Left ventricle myocardium inferior (tissue), 1 donor: ENCODE results near the gene ATAD2B. TPM values are rescaled to one million over a fixed set of nuclear protein-coding genes. Genes with fewer than 3 reads are reported as not detected.
A peak's percentile ranks its signal among the peaks of the same experiment; 100 is the strongest.

Experiments used
- DNase-seq: peaks from one replicate; pipeline ENCODE4 v3.0.0-alpha.2; 2020
- H3K27ac ChIP-seq: fragments of 200-600 bp; replicated peaks from 2 replicates; pipeline ENCODE4 v1.8.0; 2021
- H3K27me3 ChIP-seq: fragments of 200-600 bp; 2 replicates; pipeline ENCODE4 v1.8.0; 2021; ENCODE audit warnings: low read depth
- H3K36me3 ChIP-seq: fragments of 200-600 bp; 2 replicates; pipeline ENCODE4 v1.8.0; 2021
- H3K4me1 ChIP-seq: fragments of 200-600 bp; 2 replicates; pipeline ENCODE4 v1.8.0; 2021
- H3K4me3 ChIP-seq: fragments of 200-600 bp; 2 replicates; pipeline ENCODE4 v1.8.0; 2021; ENCODE audit warnings: mild to moderate bottlenecking, moderate library complexity
- H3K9me3 ChIP-seq: fragments of 200-600 bp; replicated peaks from 2 replicates; pipeline ENCODE4 v1.8.0; 2021
- CTCF ChIP-seq: fragments of 200-600 bp; IDR thresholded peaks from 2 replicates; pipeline ENCODE4 v1.8.0; 2021; ENCODE audit warnings: antibody characterized with exemption, mild to moderate bottlenecking, borderline replicate concordance
- intact Hi-C: fragments of 100-400 bp; cut with micrococcal nuclease; formaldehyde crosslinking; loops from one replicate; pipeline ENCODE4 v1.11.0; 2022
- total RNA-seq: library from RNA; stranded (reverse); fragmentation: NEBNext Ultra II Directional; extraction: Animal tissue kit (Norgen Biotek cat#: 25700); gene quantifications from one replicate; pipeline ENCODE4 v1.2.1, GENCODE V29; 2021
- donor health status: DM: no; HTN: yes; CAD: no; lungs with severe emphysema.

ATAD2B gene
- total RNA-seq, 1 donor from 2014 or later: 7.9 TPM

GRCh38 chr2:23827287-23827686, 99.6 kb downstream of the ATAD2B start:
- intact Hi-C loops: no loop called here
- no peak for TF ChIP-seq CTCF

GRCh38 chr2:23826771-23827170, 100.2 kb downstream of the ATAD2B start:
- Histone ChIP-seq H3K4me1 (no peaks in the 10 kb centered on the region), H3K27ac (no peak overlapping the region), H3K4me3 (no peak overlapping the region), H3K36me3 (peaks cover 27% of the 10 kb centered on the region), H3K27me3 (no peaks in the 10 kb centered on the region), H3K9me3 (no peaks in the 10 kb centered on the region)
- intact Hi-C loops: no loop called here
- no peak for DNase-seq
- TF ChIP-seq CTCF: no peak

More at GRCh38 chr2:23827287-23827686, 99.6 kb downstream of the ATAD2B start:
- no peaks in the 10 kb centered on the region for H3K27me3 ChIP-seq
- no peak overlapping the region for H3K27ac ChIP-seq
- H3K9me3 ChIP-seq: no peaks in the 10 kb centered on the region
- H3K4me3 ChIP-seq: no peak overlapping the region
- H3K4me1 ChIP-seq: no peaks in the 10 kb centered on the region
- DNase-seq: no peak
- peaks cover 22% of the 10 kb centered on the region for H3K36me3 ChIP-seq

DNA sequence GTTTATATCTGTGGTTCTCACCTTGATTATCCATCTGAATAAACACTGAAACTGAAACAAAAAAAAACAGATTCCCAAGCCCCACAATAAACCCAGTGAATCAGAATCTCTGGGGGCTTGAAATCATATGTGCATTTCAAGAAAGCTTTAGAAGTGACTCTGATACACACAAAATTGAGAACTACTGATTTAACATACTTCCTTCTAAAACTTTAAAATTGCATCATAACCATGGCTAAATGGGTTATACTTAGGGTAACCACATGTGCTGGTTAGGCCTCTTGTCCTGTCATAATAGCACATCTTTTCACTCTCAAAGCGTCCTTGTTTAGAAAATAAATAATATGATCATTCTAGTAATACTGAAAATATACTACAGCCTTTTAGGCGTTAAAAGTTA, 100.9 kb downstream of the ATAD2B start:
- no peaks in the 10 kb centered on the region for H3K9me3 ChIP-seq
- H3K36me3 ChIP-seq: peaks cover 28% of the 10 kb centered on the region
- H3K4me1 ChIP-seq: no peaks in the 10 kb centered on the region
- no peak for TF ChIP-seq CTCF
- intact Hi-C loops: no loop called here
- DNase-seq: no peak
- no peak overlapping the region for H3K4me3 ChIP-seq
- H3K27me3 ChIP-seq: no peaks in the 10 kb centered on the region
- H3K27ac ChIP-seq: no peak overlapping the region

- no peaks in the 10 kb centered on the region for H3K9me3 ChIP-seq
- no peak overlapping the region for H3K27ac ChIP-seq
- DNase-seq: no peak
- intact Hi-C loops: no loop called here
- H3K36me3 ChIP-seq: peaks cover 28% of the 10 kb centered on the region
- no peak overlapping the region for H3K4me3 ChIP-seq
- peak; percentile 73 for TF ChIP-seq CTCF
- H3K4me1 ChIP-seq: no peaks in the 10 kb centered on the region
- no peaks in the 10 kb centered on the region for H3K27me3 ChIP-seq
Observed at GRCh38 chr2:23824777-23825212, 102.1 kb downstream of the ATAD2B start.

DNA sequence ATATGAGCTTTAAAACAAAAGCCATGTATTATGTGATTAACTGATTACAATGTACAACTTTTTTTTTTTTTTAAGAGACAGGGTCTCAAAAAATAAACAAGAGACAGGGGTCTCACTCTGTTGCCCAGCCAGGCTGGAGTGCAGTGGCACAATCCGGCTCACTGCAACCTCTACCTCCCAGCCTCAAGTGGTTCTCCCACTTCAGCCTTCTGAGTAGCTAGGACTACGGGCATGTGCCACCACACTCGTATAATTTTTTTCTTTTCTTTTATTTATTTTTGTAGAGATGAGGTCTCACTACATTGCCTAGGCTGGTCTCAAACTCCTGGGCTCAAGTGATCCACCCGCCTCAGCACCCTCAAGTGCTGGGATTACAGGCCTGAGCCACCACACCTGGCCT, 103.1 kb downstream of the ATAD2B start:
- Histone ChIP-seq H3K36me3 (peaks cover 28% of the 10 kb centered on the region), H3K4me3 (no peak overlapping the region), H3K27ac (no peak overlapping the region), H3K27me3 (no peaks in the 10 kb centered on the region), H3K9me3 (no peaks in the 10 kb centered on the region), H3K4me1 (no peaks in the 10 kb centered on the region)
- intact Hi-C loops: no loop called here
- no peak for TF ChIP-seq CTCF
- DNase-seq: no peak

DNA sequence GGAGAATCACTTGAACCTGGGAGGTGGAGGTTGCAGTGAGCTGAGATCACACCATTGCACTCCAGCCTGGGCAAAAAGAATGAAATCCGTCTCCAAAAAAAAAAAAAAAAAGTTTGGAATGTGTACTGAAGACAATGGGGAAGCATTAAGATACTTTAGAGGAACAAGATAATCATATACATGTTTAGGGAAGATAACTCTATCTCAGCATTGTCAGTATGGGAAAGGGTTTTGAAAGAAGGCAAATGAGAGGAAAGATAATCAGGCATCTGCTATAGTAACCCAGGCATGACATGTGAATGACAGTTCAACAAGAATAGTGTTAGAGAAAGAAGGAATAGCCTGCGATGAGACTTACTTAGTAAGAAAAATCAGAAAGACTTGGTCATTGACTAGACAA, 112.0 kb downstream of the ATAD2B start:
- Histone ChIP-seq H3K27me3 (no peaks in the 10 kb centered on the region), H3K36me3 (peaks cover 25% of the 10 kb centered on the region), H3K27ac (no peak overlapping the region), H3K4me1 (no peaks in the 10 kb centered on the region), H3K4me3 (no peak overlapping the region), H3K9me3 (no peaks in the 10 kb centered on the region)
- intact Hi-C loops: no loop called here
- no peak for TF ChIP-seq CTCF
- no peak for DNase-seq
